Parathyroid adenoma (tissue), 2 donors: Measurements from ENCODE around the gene PIEZO2.

Experiments
- H2AFZ ChIP-seq: fragments of 300-600 bp; sonication (generic); one replicate; pipeline ENCODE4 v1.7.0; 2017; ENCODE audit warnings: antibody characterized with exemption, mild to moderate bottlenecking
- H3K27ac ChIP-seq: fragments of 300-600 bp; sonication (generic); one replicate; pipeline ENCODE4 v1.7.0; 2017
- H3K27me3 ChIP-seq: fragments of 300-600 bp; sonication (generic); one replicate; pipeline ENCODE4 v1.7.0; 2017; ENCODE audit warnings: low read length; ENCODE audit not compliant: control insufficient read depth, insufficient read depth
- H3K36me3 ChIP-seq: fragments of 300-600 bp; sonication (generic); one replicate; pipeline ENCODE4 v1.7.0; 2017; ENCODE audit warnings: low read length; ENCODE audit not compliant: control insufficient read depth, insufficient read depth
- H3K4me1 ChIP-seq: fragments of 300-600 bp; sonication (generic); one replicate; pipeline ENCODE4 v1.7.0; 2017; ENCODE audit warnings: control low read depth
- H3K4me2 ChIP-seq: fragments of 300-600 bp; sonication (generic); one replicate; pipeline ENCODE4 v1.7.0; 2017; ENCODE audit warnings: low read length
- H3K4me3 ChIP-seq: fragments of 300-600 bp; sonication (generic); one replicate; pipeline ENCODE4 v1.7.0; 2017; ENCODE audit warnings: low read depth, low read length
- H3K79me2 ChIP-seq: fragments of 300-600 bp; sonication (generic); one replicate; pipeline ENCODE4 v1.7.0; 2017; ENCODE audit warnings: control low read depth
- H3K9ac ChIP-seq: fragments of 300-600 bp; sonication (generic); one replicate; pipeline ENCODE4 v1.7.0; 2017; ENCODE audit warnings: mild to moderate bottlenecking
- H3K9me3 ChIP-seq: fragments of 300-600 bp; sonication (generic); one replicate; pipeline ENCODE4 v1.7.0; 2017; ENCODE audit warnings: low read length; ENCODE audit not compliant: control insufficient read depth
- TF ChIP-seq, protein P1 (sequence below): fragments of 300-600 bp; sonication (generic); IDR thresholded peaks from one replicate; pipeline ENCODE4 v1.7.0; 2017; ENCODE audit warnings: antibody characterized with exemption, mild to moderate bottlenecking
- donor health status: primary hyperparathyroidism.

PIEZO2 gene

DNA sequence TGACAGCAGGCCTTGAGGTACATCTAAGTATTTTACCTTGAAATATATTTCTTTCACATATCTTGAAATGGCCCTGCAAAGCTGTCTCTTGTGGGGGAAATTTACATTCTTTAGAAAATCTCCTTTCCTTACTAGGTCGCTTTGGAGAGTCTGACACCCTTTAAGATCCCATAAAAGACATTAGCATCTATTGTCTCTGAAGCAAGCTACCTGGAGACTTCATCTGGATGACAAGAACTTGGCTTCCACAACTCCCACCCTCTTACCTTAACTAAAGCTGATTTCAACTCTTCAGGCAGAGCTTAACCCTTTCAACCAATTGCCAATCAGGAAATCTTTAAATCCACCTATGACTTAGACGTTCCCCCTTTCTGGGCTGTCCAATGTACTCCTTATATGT is 219.3 kb downstream of the PIEZO2 start:
- Histone ChIP-seq H3K4me2 (no peak overlapping the region), H3K4me1 (no peaks in the 10 kb centered on the region), H3K27me3 (no peaks in the 10 kb centered on the region), H3K4me3 (no peak overlapping the region), H3K9me3 (no peaks in the 10 kb centered on the region), H3K9ac (no peak overlapping the region), H3K27ac (no peak overlapping the region), H3K36me3 (no peaks in the 10 kb centered on the region), H2AFZ (no peak overlapping the region), H3K79me2 (no peaks in the 10 kb centered on the region)
- TF ChIP-seq, protein P1, sequence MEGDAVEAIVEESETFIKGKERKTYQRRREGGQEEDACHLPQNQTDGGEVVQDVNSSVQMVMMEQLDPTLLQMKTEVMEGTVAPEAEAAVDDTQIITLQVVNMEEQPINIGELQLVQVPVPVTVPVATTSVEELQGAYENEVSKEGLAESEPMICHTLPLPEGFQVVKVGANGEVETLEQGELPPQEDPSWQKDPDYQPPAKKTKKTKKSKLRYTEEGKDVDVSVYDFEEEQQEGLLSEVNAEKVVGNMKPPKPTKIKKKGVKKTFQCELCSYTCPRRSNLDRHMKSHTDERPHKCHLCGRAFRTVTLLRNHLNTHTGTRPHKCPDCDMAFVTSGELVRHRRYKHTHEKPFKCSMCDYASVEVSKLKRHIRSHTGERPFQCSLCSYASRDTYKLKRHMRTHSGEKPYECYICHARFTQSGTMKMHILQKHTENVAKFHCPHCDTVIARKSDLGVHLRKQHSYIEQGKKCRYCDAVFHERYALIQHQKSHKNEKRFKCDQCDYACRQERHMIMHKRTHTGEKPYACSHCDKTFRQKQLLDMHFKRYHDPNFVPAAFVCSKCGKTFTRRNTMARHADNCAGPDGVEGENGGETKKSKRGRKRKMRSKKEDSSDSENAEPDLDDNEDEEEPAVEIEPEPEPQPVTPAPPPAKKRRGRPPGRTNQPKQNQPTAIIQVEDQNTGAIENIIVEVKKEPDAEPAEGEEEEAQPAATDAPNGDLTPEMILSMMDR = no peak

DNA sequence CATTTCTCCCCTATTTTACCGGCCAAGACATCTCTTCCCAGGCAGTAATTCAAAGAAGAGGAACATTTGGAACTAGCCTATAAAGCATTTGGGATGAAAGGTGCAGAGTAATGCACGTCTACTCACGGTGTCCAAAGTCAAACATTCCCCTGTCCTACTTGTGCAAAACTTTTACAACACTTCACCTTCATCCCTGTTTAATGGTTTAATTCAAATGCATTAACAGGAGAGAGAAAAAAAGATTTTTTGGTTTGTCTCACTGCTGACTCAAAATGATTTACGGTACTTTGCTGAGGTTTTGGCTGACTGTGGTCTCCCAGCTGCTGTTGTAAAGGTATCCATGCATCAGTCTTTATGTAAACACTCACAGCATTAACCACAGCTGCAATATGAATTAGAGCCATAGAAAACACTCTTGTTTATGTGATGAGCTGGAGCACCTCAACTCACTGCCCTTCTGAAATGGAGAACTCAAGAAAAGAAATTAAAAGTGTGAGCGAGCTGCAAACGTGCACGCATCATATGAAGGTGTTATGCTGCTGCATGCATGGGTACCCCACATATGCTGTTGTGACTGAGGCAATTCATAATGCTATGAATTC is 220.5 kb downstream of the PIEZO2 start:
- TF ChIP-seq, protein P1 = no peak
- Histone ChIP-seq H3K4me1 (no peaks in the 10 kb centered on the region), H3K4me3 (no peak overlapping the region), H3K36me3 (no peaks in the 10 kb centered on the region), H3K9ac (no peak overlapping the region), H3K4me2 (no peak overlapping the region), H3K27ac (no peak overlapping the region), H2AFZ (no peak overlapping the region), H3K27me3 (no peaks in the 10 kb centered on the region), H3K79me2 (no peaks in the 10 kb centered on the region), H3K9me3 (no peaks in the 10 kb centered on the region)

DNA sequence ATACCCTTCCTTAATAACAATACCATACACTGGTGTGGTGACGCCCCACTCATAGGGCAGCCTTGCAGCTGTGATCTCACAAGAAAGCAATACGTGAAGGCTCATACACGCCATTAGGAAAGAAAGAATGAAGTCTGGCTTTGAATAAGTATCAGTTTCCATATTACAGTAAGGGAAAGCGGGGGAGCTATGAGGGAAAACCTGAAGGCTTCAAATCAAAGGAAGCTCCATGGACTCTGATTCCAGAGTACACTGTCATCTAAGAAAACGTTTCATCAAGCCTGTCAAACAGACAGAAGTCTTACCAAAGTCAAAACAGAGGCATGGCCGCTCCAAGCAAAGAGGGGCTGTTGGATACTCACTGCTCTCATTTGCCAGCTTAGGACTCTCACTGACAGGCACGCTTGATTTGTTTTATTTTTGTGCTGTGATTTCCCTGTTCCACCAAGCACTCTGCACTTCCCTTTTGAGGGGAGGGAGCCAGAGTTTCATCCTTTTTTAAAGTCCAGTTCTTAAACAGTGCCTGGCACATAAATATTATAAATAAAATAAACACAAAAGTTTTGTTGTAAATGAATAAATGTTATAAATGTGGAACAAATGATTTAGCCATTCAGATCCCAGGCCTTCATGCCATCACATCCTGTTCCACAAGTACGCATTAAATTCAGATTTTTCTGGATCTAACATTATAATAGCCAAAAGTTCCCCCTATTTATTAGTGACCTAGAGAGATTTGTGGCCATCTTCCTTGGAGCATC is 221.2 kb downstream of the PIEZO2 start:
- no peaks in the 10 kb centered on the region for H3K79me2 ChIP-seq
- H3K27me3 ChIP-seq = no peaks in the 10 kb centered on the region
- no peaks in the 10 kb centered on the region for H3K9me3 ChIP-seq
- H2AFZ ChIP-seq = no peak overlapping the region
- H3K4me3 ChIP-seq = no peak overlapping the region
- no peak overlapping the region for H3K4me2 ChIP-seq
- H3K9ac ChIP-seq = no peak overlapping the region
- TF ChIP-seq, protein P1 = no peak
- no peaks in the 10 kb centered on the region for H3K4me1 ChIP-seq
- H3K36me3 ChIP-seq = no peaks in the 10 kb centered on the region
- no peak overlapping the region for H3K27ac ChIP-seq

DNA sequence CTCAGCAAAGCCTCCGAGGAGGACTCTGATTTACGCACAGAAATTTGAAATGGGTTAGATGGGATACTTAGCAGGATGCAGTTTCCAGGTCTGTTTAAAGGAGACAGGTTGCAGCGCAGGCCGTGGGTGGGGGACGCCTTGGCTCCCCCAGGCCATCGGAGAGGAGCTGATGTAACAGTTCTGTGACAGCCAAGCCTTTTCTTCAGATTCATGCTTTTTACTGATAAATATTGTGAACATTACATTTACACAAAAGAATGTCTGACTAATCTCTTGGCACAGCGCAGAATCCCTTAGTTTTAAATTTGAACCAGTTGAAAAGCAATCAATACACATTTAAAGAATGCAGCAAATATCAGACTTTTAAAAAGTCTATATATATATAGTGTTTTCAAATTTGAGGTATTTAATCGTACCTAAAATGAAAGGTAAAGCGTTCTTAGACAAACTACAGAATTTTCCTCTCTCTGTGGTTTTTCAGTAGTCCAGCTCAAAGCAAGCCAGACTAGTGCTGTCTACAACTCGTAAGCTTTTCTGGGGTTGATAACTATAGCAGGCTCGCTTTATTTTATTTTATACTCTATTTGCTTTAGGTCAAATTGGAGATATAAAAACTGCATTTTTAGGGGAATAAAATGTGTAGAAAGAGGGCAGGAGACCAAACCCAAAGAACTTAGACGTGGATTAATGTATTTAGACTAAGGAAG is 221.9 kb downstream of the PIEZO2 start:
- Histone ChIP-seq H3K27ac (no peak overlapping the region), H3K4me3 (no peak overlapping the region), H3K4me1 (no peaks in the 10 kb centered on the region), H3K9me3 (no peaks in the 10 kb centered on the region), H3K9ac (no peak overlapping the region), H3K4me2 (no peak overlapping the region), H3K36me3 (no peaks in the 10 kb centered on the region), H2AFZ (no peak overlapping the region), H3K79me2 (no peaks in the 10 kb centered on the region), H3K27me3 (no peaks in the 10 kb centered on the region)
- TF ChIP-seq, protein P1 = no peak
